ENCODE measurements around the gene CNMD. TPM values are rescaled to one million over a fixed set of nuclear protein-coding genes. Genes with fewer than 3 reads are reported as not detected.

CNMD gene
- polyA plus RNA-seq, 3 donors = not detected

DNA sequence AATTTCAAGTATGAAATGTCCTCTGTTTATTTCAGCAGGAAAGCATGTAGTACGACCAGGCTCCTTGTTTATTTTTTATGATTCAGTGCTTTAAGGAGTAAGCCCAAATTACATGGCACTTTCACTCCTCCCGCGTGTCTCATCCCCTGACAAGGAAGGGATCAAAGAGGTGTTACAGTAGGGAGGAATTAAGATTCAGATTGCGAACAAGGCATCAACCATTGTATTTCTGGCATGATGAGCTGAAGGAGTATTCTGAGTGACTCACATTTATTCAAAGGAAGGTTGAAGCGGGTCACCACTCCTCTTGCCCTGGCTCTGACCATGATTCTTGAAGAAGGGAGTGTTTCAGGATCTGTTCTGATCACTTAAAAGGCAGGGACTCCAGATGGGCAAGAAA is 46.1 kb upstream of the CNMD start:
- Mint-ChIP-seq H3K9me3 (peaks cover 0 to 1% (median 0%) of the 10 kb centered on the region in 7 donors), H3K36me3 (no peaks in the 10 kb centered on the region), H3K27me3 (ENCODE audit: low read depth in 3 of 3) (peaks cover 9 to 16% (median 11%) of the 10 kb centered on the region in 3 donors), H3K4me1 (no peaks in the 10 kb centered on the region), H3K4me3 (no peak overlapping the region), H3K27ac (no peak overlapping the region)
- no peak for TF ChIP-seq CTCF (IDR thresholded peaks at IDR 0.05)
- DNase-seq = no peak
- Histone ChIP-seq H3K4me1 (ENCODE audit: control insufficient read depth in 1 of 2, insufficient read depth in 2 of 2, low read length in 2 of 2) (no peaks in the 10 kb centered on the region), H2AFZ (ENCODE audit: insufficient read depth, low read depth, low read length, poor library complexity, severe bottlenecking) (no peak overlapping the region), H3K27ac (ENCODE audit: low read depth in 1 of 2, low read length in 2 of 2) (no peak overlapping the region), H4K20me1 (ENCODE audit: insufficient read depth, low read length) (no peaks in the 10 kb centered on the region), H3K27me3 (ENCODE audit: control insufficient read depth in 2 of 2, insufficient read depth in 2 of 2, low read length in 2 of 2) (no peaks in the 10 kb centered on the region), H3K4me2 (replicated peaks; ENCODE audit: extremely low read depth, low read length, poor library complexity, severe bottlenecking) (no peak overlapping the region), H3K9ac (ENCODE audit: insufficient read depth, low read length, poor library complexity, severe bottlenecking) (no peak overlapping the region), H3K9me3 (replicated peaks in 1 of 2; ENCODE audit: control insufficient read depth in 1 of 2, insufficient read depth in 1 of 2, low read length in 2 of 2) (no peaks in the 10 kb centered on the region), H3K79me2 (ENCODE audit: insufficient read depth, low read length) (no peaks in the 10 kb centered on the region), H3K4me3 (replicated peaks in 1 of 3; ENCODE audit: low read depth in 2 of 3, low read length in 3 of 3) (no peak overlapping the region), H3K36me3 (replicated peaks in 1 of 2; ENCODE audit: control insufficient read depth in 1 of 2, insufficient read depth in 2 of 2, low read length in 2 of 2) (no peaks in the 10 kb centered on the region)
- no CpG with 5 or more reads among the region's 5 CpGs for WGBS (ENCODE audit: insufficient coverage)
- intact Hi-C loops (cut with micrococcal nuclease) = no loop called here

- no peak overlapping the region for H3K27ac ChIP-seq (ENCODE audit: low read depth in 1 of 2, low read length in 2 of 2)
- Mint-ChIP-seq H3K4me3 (no peak overlapping the region), H3K9me3 (peaks cover 0 to 2% (median 0%) of the 10 kb centered on the region in 7 donors), H3K36me3 (no peaks in the 10 kb centered on the region), H3K27ac (no peak overlapping the region), H3K27me3 (ENCODE audit: low read depth in 3 of 3) (peaks cover 8 to 16% (median 9%) of the 10 kb centered on the region in 3 donors), H3K4me1 (no peaks in the 10 kb centered on the region)
- H3K9ac ChIP-seq (ENCODE audit: insufficient read depth, low read length, poor library complexity, severe bottlenecking) = no peak overlapping the region
- H3K36me3 ChIP-seq (replicated peaks in 1 of 2; ENCODE audit: control insufficient read depth in 1 of 2, insufficient read depth in 2 of 2, low read length in 2 of 2) = no peaks in the 10 kb centered on the region
- no peaks in the 10 kb centered on the region for H3K27me3 ChIP-seq (ENCODE audit: control insufficient read depth in 2 of 2, insufficient read depth in 2 of 2, low read length in 2 of 2)
- no peak for DNase-seq
- WGBS (ENCODE audit: insufficient coverage) = 95% methylated on average over 3 of the region's 6 CpGs
- no peaks in the 10 kb centered on the region for H3K9me3 ChIP-seq (replicated peaks in 1 of 2; ENCODE audit: control insufficient read depth in 1 of 2, insufficient read depth in 1 of 2, low read length in 2 of 2)
- H4K20me1 ChIP-seq (ENCODE audit: insufficient read depth, low read length) = no peaks in the 10 kb centered on the region
- H3K79me2 ChIP-seq (ENCODE audit: insufficient read depth, low read length) = no peaks in the 10 kb centered on the region
- no peak overlapping the region for H3K4me2 ChIP-seq (replicated peaks; ENCODE audit: extremely low read depth, low read length, poor library complexity, severe bottlenecking)
- TF ChIP-seq CTCF (IDR thresholded peaks at IDR 0.05) = no peak
- no peak overlapping the region for H3K4me3 ChIP-seq (replicated peaks in 1 of 3; ENCODE audit: low read depth in 2 of 3, low read length in 3 of 3)
- intact Hi-C loops (cut with micrococcal nuclease) = no loop called here
- no peaks in the 10 kb centered on the region for H3K4me1 ChIP-seq (ENCODE audit: control insufficient read depth in 1 of 2, insufficient read depth in 2 of 2, low read length in 2 of 2)
- H2AFZ ChIP-seq (ENCODE audit: insufficient read depth, low read depth, low read length, poor library complexity, severe bottlenecking) = no peak overlapping the region
Measured at GRCh38 chr13:52784591-52785340, 45.1 kb upstream of the CNMD start.
